ENCODE measurements around the gene GGA1. TPM values are rescaled to one million over a fixed set of nuclear protein-coding genes. Genes with fewer than 3 reads are reported as not detected.

GGA1 gene
- total RNA-seq, 1 donor from 2014 or later, result 132 TPM

GRCh38 chr22:37626144-37626543 is 17.5 kb downstream of the GGA1 start:
- Mint-ChIP-seq H3K36me3 (ENCODE audit: insufficient read depth) (peaks cover 4% of the 10 kb centered on the region), H3K27me3 (no peaks in the 10 kb centered on the region), H3K9me3 (ENCODE audit: low read depth) (no peaks in the 10 kb centered on the region), H3K4me3 (ENCODE audit: low read depth) (no peak overlapping the region), H3K27ac (no peak overlapping the region), H3K4me1 (ENCODE audit: low read depth) (peaks cover 4% of the 10 kb centered on the region)
- TF ChIP-seq, protein P1, sequence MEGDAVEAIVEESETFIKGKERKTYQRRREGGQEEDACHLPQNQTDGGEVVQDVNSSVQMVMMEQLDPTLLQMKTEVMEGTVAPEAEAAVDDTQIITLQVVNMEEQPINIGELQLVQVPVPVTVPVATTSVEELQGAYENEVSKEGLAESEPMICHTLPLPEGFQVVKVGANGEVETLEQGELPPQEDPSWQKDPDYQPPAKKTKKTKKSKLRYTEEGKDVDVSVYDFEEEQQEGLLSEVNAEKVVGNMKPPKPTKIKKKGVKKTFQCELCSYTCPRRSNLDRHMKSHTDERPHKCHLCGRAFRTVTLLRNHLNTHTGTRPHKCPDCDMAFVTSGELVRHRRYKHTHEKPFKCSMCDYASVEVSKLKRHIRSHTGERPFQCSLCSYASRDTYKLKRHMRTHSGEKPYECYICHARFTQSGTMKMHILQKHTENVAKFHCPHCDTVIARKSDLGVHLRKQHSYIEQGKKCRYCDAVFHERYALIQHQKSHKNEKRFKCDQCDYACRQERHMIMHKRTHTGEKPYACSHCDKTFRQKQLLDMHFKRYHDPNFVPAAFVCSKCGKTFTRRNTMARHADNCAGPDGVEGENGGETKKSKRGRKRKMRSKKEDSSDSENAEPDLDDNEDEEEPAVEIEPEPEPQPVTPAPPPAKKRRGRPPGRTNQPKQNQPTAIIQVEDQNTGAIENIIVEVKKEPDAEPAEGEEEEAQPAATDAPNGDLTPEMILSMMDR (IDR thresholded peaks at IDR 0.05; ENCODE audit: unreplicated experiment), result no peak
- DNase-seq (ENCODE audit: low spot score, unreplicated experiment), result no peak

DNA sequence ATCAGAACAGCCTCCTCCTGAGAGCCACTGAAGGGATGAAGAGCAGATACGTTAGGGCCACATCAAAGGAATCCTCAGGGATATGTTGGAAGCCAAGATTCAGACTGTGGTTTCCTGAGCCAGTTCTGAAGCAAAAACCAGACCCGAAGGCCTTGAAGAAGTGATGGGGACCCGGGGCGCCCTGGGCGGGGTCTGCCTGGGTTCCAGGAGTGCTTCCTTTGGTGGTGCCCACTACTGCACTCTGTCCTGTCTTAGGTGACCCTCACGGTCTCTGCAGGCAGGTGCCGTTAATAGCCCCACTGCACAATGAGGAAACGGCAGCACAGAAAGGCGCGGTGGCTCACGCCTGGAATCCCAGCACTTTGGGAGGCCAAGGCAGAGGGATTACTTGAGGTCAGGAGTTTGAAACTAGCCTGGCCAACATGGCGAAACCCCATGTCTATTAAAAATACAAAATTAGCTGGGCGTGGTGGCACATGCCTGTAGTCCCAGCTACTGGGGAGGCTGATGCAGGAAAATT is 18.0 kb downstream of the GGA1 start:
- no peak overlapping the region for H3K27ac Mint-ChIP-seq
- TF ChIP-seq, protein P1 (IDR thresholded peaks at IDR 0.05; ENCODE audit: unreplicated experiment), result no peak
- H3K4me3 Mint-ChIP-seq (ENCODE audit: low read depth), result no peak overlapping the region
- no peaks in the 10 kb centered on the region for H3K27me3 Mint-ChIP-seq
- DNase-seq (ENCODE audit: low spot score, unreplicated experiment), result no peak
- peaks cover 5% of the 10 kb centered on the region for H3K4me1 Mint-ChIP-seq (ENCODE audit: low read depth)
- peaks cover 4% of the 10 kb centered on the region for H3K36me3 Mint-ChIP-seq (ENCODE audit: insufficient read depth)
- H3K9me3 Mint-ChIP-seq (ENCODE audit: low read depth), result no peaks in the 10 kb centered on the region

- TF ChIP-seq, protein P1 (IDR thresholded peaks at IDR 0.05; ENCODE audit: unreplicated experiment), result no peak
- DNase-seq (ENCODE audit: low spot score, unreplicated experiment), result no peak
- peaks cover 4% of the 10 kb centered on the region for H3K36me3 Mint-ChIP-seq (ENCODE audit: insufficient read depth)
- no peak overlapping the region for H3K27ac Mint-ChIP-seq
- H3K9me3 Mint-ChIP-seq (ENCODE audit: low read depth), result no peaks in the 10 kb centered on the region
- no peak overlapping the region for H3K4me3 Mint-ChIP-seq (ENCODE audit: low read depth)
- H3K27me3 Mint-ChIP-seq, result no peaks in the 10 kb centered on the region
- peaks cover 5% of the 10 kb centered on the region for H3K4me1 Mint-ChIP-seq (ENCODE audit: low read depth)
These were observed 18.5 kb downstream of the GGA1 start for GRCh38 chr22:37627121-37627520.

DNA sequence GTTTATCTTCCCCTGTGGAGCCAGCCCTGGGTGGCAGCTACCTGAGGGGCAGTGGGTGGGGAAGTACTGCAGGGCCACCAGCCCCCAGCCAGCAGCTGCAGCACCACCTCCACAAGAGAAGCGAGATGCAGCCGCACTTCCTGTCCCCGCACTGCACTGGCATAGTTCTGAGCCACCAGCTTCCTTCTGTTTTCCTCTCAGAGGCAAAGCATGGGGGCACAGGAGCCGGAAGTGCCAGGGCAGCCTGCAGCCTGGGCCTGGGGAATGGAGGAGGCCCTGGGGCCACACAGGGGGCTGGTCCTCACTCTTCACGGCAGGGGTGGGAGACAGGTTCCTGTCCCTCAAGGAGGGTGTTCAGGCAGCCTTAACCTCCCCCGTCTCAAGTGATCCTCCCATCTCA is 18.9 kb downstream of the GGA1 start:
- no peaks in the 10 kb centered on the region for H3K27me3 Mint-ChIP-seq
- H3K4me1 Mint-ChIP-seq (ENCODE audit: low read depth), result peaks cover 5% of the 10 kb centered on the region
- H3K36me3 Mint-ChIP-seq (ENCODE audit: insufficient read depth), result peaks cover 4% of the 10 kb centered on the region
- DNase-seq (ENCODE audit: low spot score, unreplicated experiment), result no peak
- TF ChIP-seq, protein P1 (IDR thresholded peaks at IDR 0.05; ENCODE audit: unreplicated experiment), result no peak
- H3K27ac Mint-ChIP-seq, result no peak overlapping the region
- H3K4me3 Mint-ChIP-seq (ENCODE audit: low read depth), result no peak overlapping the region
- H3K9me3 Mint-ChIP-seq (ENCODE audit: low read depth), result no peaks in the 10 kb centered on the region

GRCh38 chr22:37628830-37629229 is 20.2 kb downstream of the GGA1 start:
- Mint-ChIP-seq H3K36me3 (ENCODE audit: insufficient read depth) (peaks cover 2% of the 10 kb centered on the region), H3K27me3 (no peaks in the 10 kb centered on the region), H3K27ac (no peak overlapping the region), H3K4me3 (ENCODE audit: low read depth) (no peak overlapping the region), H3K9me3 (ENCODE audit: low read depth) (no peaks in the 10 kb centered on the region), H3K4me1 (ENCODE audit: low read depth) (peaks cover 8% of the 10 kb centered on the region)
- DNase-seq (ENCODE audit: low spot score, unreplicated experiment), result no peak
- TF ChIP-seq, protein P1 (IDR thresholded peaks at IDR 0.05; ENCODE audit: unreplicated experiment), result no peak
